Liver (tissue), 9 donors: ENCODE results near the gene MKKS. TPM values are rescaled to one million over a fixed set of nuclear protein-coding genes. Genes with fewer than 3 reads are reported as not detected.

ENCODE experiments used
- DNase-seq: peaks from one replicate; pipeline ENCODE4 v3.0.0-alpha.2; 2017; ENCODE audit warnings: low spot score
- H3K27ac ChIP-seq, 2 donors: one replicate each; pipeline ENCODE4 v1.7.0; 2013; ENCODE audit warnings: inconsistent platforms in 2 of 2, low read length in 2 of 2, control low read depth in 1 of 2, low read depth in 1 of 2, mild to moderate bottlenecking in 1 of 2
- H3K27me3 ChIP-seq, 4 donors: one replicate each; pipeline versions ENCODE4 v1.6.1 to v1.7.0; 2013; ENCODE audit warnings: low read length in 3 of 4, inconsistent platforms in 1 of 4, mild to moderate bottlenecking in 1 of 4, moderate library complexity in 1 of 4; ENCODE audit not compliant: control insufficient read depth in 4 of 4, insufficient read depth in 4 of 4
- H3K36me3 ChIP-seq, 4 donors: one replicate each; pipeline versions ENCODE4 v1.6.1 to v1.7.0; 2013; ENCODE audit warnings: low read length in 3 of 4, mild to moderate bottlenecking in 3 of 4, low read depth in 1 of 4, moderate library complexity in 1 of 4; ENCODE audit not compliant: control insufficient read depth in 4 of 4, insufficient read depth in 3 of 4
- H3K4me1 ChIP-seq, 4 donors: one replicate each; pipeline versions ENCODE4 v1.6.1 to v1.7.0; 2013; ENCODE audit warnings: low read length in 3 of 4, mild to moderate bottlenecking in 3 of 4, moderate library complexity in 1 of 4; ENCODE audit not compliant: control insufficient read depth in 4 of 4, insufficient read depth in 4 of 4
- H3K4me3 ChIP-seq, 3 donors: one replicate each; pipeline versions ENCODE4 v1.6.1 to v1.7.0; 2013; ENCODE audit warnings: low read length in 3 of 3, control low read depth in 1 of 3, low read depth in 1 of 3, mild to moderate bottlenecking in 1 of 3
- H3K9ac ChIP-seq, 2 donors: one replicate each; pipeline ENCODE4 v1.7.0; 2013; ENCODE audit warnings: low read length in 2 of 2, mild to moderate bottlenecking in 2 of 2, moderate library complexity in 2 of 2, control low read depth in 1 of 2, low read depth in 1 of 2
- H3K9me3 ChIP-seq, 4 donors: one replicate each; pipeline versions ENCODE4 v1.6.1 to v1.7.0; 2013; ENCODE audit warnings: low read length in 3 of 4; ENCODE audit not compliant: control insufficient read depth in 4 of 4
- ATF3 ChIP-seq: IDR thresholded peaks from 2 replicates; pipeline ENCODE4 v1.6.1; 2016; ENCODE audit warnings: antibody characterized with exemption
- CTCF ChIP-seq: fragments of 150-350 bp; IDR thresholded peaks from 2 replicates; pipeline ENCODE4 v1.5.1; 2017; ENCODE audit warnings: improper control_type of control experiment, low read depth, low read length; ENCODE audit not compliant: missing input control
- EGR1 ChIP-seq, 2 donors: IDR thresholded peaks; 2 replicates each; pipeline ENCODE4 v1.6.1; 2016 to 2018; ENCODE audit warnings: antibody characterized with exemption in 2 of 2, low read depth in 2 of 2
- FOXA2 ChIP-seq: IDR thresholded peaks from 2 replicates; pipeline ENCODE4 v1.6.1; 2016; ENCODE audit warnings: antibody characterized with exemption
- GABPA ChIP-seq, 2 donors: IDR thresholded peaks in 1 of 2; conservative IDR thresholded peaks in 1 of 2; 2 replicates each; pipeline ENCODE4 v1.6.1; 2016; ENCODE audit warnings: antibody characterized with exemption in 2 of 2, mild to moderate bottlenecking in 1 of 2, moderate library complexity in 1 of 2
- HNF4G ChIP-seq: IDR thresholded peaks from 2 replicates; pipeline ENCODE4 v1.6.1; 2016; ENCODE audit warnings: antibody characterized with exemption
- JUND ChIP-seq, 2 donors: IDR thresholded peaks; 2 replicates each; pipeline ENCODE4 v1.6.1; 2016; ENCODE audit warnings: antibody characterized with exemption in 2 of 2
- MAX ChIP-seq: IDR thresholded peaks from 2 replicates; pipeline ENCODE4 v1.6.1; 2016; ENCODE audit warnings: antibody characterized with exemption
- NR2F2 ChIP-seq: IDR thresholded peaks from 2 replicates; pipeline ENCODE4 v1.6.1; 2016; ENCODE audit warnings: antibody characterized with exemption
- RAD21 ChIP-seq, 2 donors: IDR thresholded peaks; 2 replicates each; pipeline ENCODE4 v1.6.1; 2016; ENCODE audit warnings: antibody characterized with exemption in 2 of 2, mild to moderate bottlenecking in 2 of 2
- REST ChIP-seq: IDR thresholded peaks from 2 replicates; pipeline ENCODE4 v1.6.1; 2016; ENCODE audit warnings: antibody characterized with exemption, mild to moderate bottlenecking
- RXRA ChIP-seq, 2 donors: IDR thresholded peaks; 2 replicates each; pipeline ENCODE4 v1.6.1; 2017 to 2018; ENCODE audit warnings: antibody characterized with exemption in 2 of 2, mild to moderate bottlenecking in 1 of 2
- SP1 ChIP-seq: IDR thresholded peaks from 2 replicates; pipeline ENCODE4 v1.6.1; 2018; ENCODE audit warnings: antibody characterized with exemption, mild to moderate bottlenecking
- TAF1 ChIP-seq: conservative IDR thresholded peaks from 2 replicates; pipeline ENCODE4 v1.6.1; 2016; ENCODE audit warnings: antibody characterized with exemption, mild to moderate bottlenecking
- YY1 ChIP-seq: IDR thresholded peaks from 2 replicates; pipeline ENCODE4 v1.6.1; 2016; ENCODE audit warnings: antibody characterized with exemption, mild to moderate bottlenecking
- ZBTB33 ChIP-seq: IDR thresholded peaks from 2 replicates; pipeline ENCODE4 v1.6.1; 2016; ENCODE audit warnings: antibody characterized with exemption
- WGBS: extraction: QIAGEN DNeasy Blood & Tissue Kit; methylation state at CpG from one replicate; pipeline ENCODE4 v1.1.7; 2013; 5-methylcytosine and 5-hydroxymethylcytosine counted together
- polyA plus RNA-seq, 2 donors: library from polyadenylated mRNA; stranded (reverse) in 1 of 2; unstranded in 1 of 2; fragments of 200-250 nt in 1 of 2; fragments of >200 nt in 1 of 2; fragmentation: Nextera tagmentation in 1 of 2; extraction: Ambion mirVana in 1 of 2; gene quantifications; one replicate each; pipeline versions ENCODE4 v1.2.1 to v1.2.3, GENCODE V29; 2013 to 2015
- total RNA-seq, 2 donors: library from RNA; depleted of rRNA; stranded (reverse); fragments of >200 nt; gene quantifications; one replicate each; pipeline ENCODE4 v1.2.3, GENCODE V29; 2014
- donor health status: healthy.
- donor health status: healthy.
- donor health status: healthy.
- donor health status: healthy.
- donor health status: healthy.

Gene MKKS
- total and polyA plus RNA-seq, 4 donors = 8.3 to 19.1 (median 14.7) TPM

GRCh38 chr20:10434467-10434831 is 427 bp upstream of the MKKS start:
- peak; percentile 86 for DNase-seq
- Histone ChIP-seq H3K27me3 (no peaks in the 10 kb centered on the region), H3K27ac (peak overlapping the region; percentile 83 to 98), H3K36me3 (no peaks in the 10 kb centered on the region), H3K4me3 (peak overlapping the region; percentile 80 to 96 (median 91)), H3K9ac (peak overlapping the region; percentile 98 to 99), H3K4me1 (peaks cover 3 to 31% (median 22%) of the 10 kb centered on the region in 4 donors), H3K9me3 (no peaks in the 10 kb centered on the region)
- WGBS = under 1% methylated on average over 17 of the region's 17 CpGs
- TF ChIP-seq RXRA (IDR thresholded peaks at IDR 0.05) = peak in 1 of 2 donors; percentile 49
- no peak for TF ChIP-seq JUND (IDR thresholded peaks at IDR 0.05)
- no peak for TF ChIP-seq HNF4G
- no peak for TF ChIP-seq CTCF
- no peak for TF ChIP-seq YY1
- TF ChIP-seq REST = peak; percentile 44
- peak; percentile 3 for TF ChIP-seq FOXA2
- peak; percentile 70 for TF ChIP-seq SP1
- TF ChIP-seq EGR1 (IDR thresholded peaks at IDR 0.05; ENCODE audit: low read depth in 2 of 2) = no peak
- TF ChIP-seq GABPA (IDR thresholded peaks at IDR 0.05 in 1 of 2, conservative IDR thresholded peaks at IDR 0.05 in 1 of 2) = peak in 1 of 2 donors; percentile 36
- no peak for TF ChIP-seq RAD21 (IDR thresholded peaks at IDR 0.05)
- TF ChIP-seq ATF3 = no peak
- TF ChIP-seq ZBTB33 = no peak
- peak; percentile 17 for TF ChIP-seq MAX
- no peak for TF ChIP-seq NR2F2
- peak; percentile 98 for TF ChIP-seq TAF1
